Measurements from ENCODE around the gene NCOR1. TPM values are rescaled to one million over a fixed set of nuclear protein-coding genes. Genes with fewer than 3 reads are reported as not detected.

The NCOR1 gene
- total and polyA plus RNA-seq, 2 of the 13 experiments (the other 11 are each of a cell fraction or from before 2014, with no cell fraction given): 57.0 to 71.7 TPM

- TF ChIP-seq REST (IDR thresholded peaks at IDR 0.05; ENCODE audit: borderline replicate concordance in 1 of 2, low read depth in 1 of 2, low read length in 2 of 2) (peak in 1 of 2 experiments; percentile 76; a peak in 1 of 4 replicates), HIC2 (CRISPR knock-in tag; IDR thresholded peaks at IDR 0.05; ENCODE audit: low read depth) (no peak), ZNF737 (CRISPR knock-in tag; IDR thresholded peaks at IDR 0.05; ENCODE audit: borderline replicate concordance) (peak; percentile 61; the same call in 1 of the 2 replicates), SKI (IDR thresholded peaks at IDR 0.05; ENCODE audit: partially characterized antibody) (peak; percentile 52), CBX5 (CRISPR knock-in tag; IDR thresholded peaks at IDR 0.05; ENCODE audit: borderline replicate concordance) (peak; percentile 96), HOXA5 (CRISPR knock-in tag; IDR thresholded peaks at IDR 0.05) (peak; percentile 93), KMT2B (CRISPR knock-in tag; IDR thresholded peaks at IDR 0.05) (peak; percentile 96), EED (CRISPR knock-in tag; IDR thresholded peaks at IDR 0.05) (peak; percentile 49; the same call in 1 of the 2 replicates), NFRKB (IDR thresholded peaks at IDR 0.05) (no peak), CENPT (CRISPR knock-in tag; IDR thresholded peaks at IDR 0.05; ENCODE audit: low read depth) (no peak), YEATS2 (CRISPR knock-in tag; IDR thresholded peaks at IDR 0.05; ENCODE audit: borderline replicate concordance) (peak; percentile 90; the same call in 1 of the 2 replicates), SNAI1 (CRISPR knock-in tag; IDR thresholded peaks at IDR 0.05; ENCODE audit: borderline replicate concordance) (0 out of 2 replicates have a peak, but pooled peaks have one; percentile 50), ZBTB7B (CRISPR knock-in tag; IDR thresholded peaks at IDR 0.05) (peak; percentile 66; the same call in 1 of the 2 replicates), MYPOP (CRISPR knock-in tag; IDR thresholded peaks at IDR 0.05) (peak; percentile 89), LBX2 (CRISPR knock-in tag; IDR thresholded peaks at IDR 0.05; ENCODE audit: borderline replicate concordance) (no peak), ZBTB33 (CRISPR knock-in tag; IDR thresholded peaks at IDR 0.05) (peak; percentile 71; the same call in 1 of the 2 replicates), DMTF1 (CRISPR knock-in tag; IDR thresholded peaks at IDR 0.05) (no peak)
Observed at GRCh38 chr17:16217002-16217635, 1.8 kb upstream of the NCOR1 start, which contains the start of gene PIGL (continued).
